GM23338 (cell line): ENCODE results near the gene ELFN1. TPM values are rescaled to one million over a fixed set of nuclear protein-coding genes. Genes with fewer than 3 reads are reported as not detected.

Experiments
- ATAC-seq: fragments of 200-7000 bp; cut with Tn5 transposase; 3 replicates; pipeline ENCODE4 v1.9.1; 2020
- DNase-seq: peaks from one replicate; pipeline ENCODE4 v3.0.0-alpha.2; 2015; ENCODE audit warnings: low spot score
- H2AFZ ChIP-seq: fragments of 200-600 bp; sonication (generic); 2 replicates; pipeline ENCODE4 v1.8.0; 2016; ENCODE audit warnings: antibody characterized with exemption, mild to moderate bottlenecking, moderate library complexity
- H3F3A ChIP-seq: fragments of 200-600 bp; sonication (generic); replicated peaks from 2 replicates; pipeline ENCODE4 v1.8.0; 2017; ENCODE audit warnings: antibody characterized with exemption, mixed run types, low read depth
- H3K27ac ChIP-seq: fragments of 200-600 bp; sonication (generic); 2 replicates; pipeline ENCODE4 v1.6.1; 2016; ENCODE audit warnings: low read depth
- H3K27me3 ChIP-seq: fragments of 200-600 bp; sonication (generic); 2 replicates; pipeline ENCODE4 v1.8.0; 2016; ENCODE audit warnings: mild to moderate bottlenecking, mixed run types, moderate library complexity; ENCODE audit not compliant: insufficient read depth
- H3K36me3 ChIP-seq: fragments of 200-600 bp; sonication (generic); 2 replicates; pipeline ENCODE4 v1.8.0; 2016; ENCODE audit warnings: mild to moderate bottlenecking; ENCODE audit not compliant: insufficient read depth
- H3K4me1 ChIP-seq: fragments of 200-600 bp; sonication (generic); 2 replicates; pipeline ENCODE4 v1.8.0; 2016; ENCODE audit warnings: mild to moderate bottlenecking, moderate library complexity; ENCODE audit not compliant: insufficient read depth
- H3K4me2 ChIP-seq: fragments of 200-600 bp; sonication (generic); 2 replicates; pipeline ENCODE4 v1.7.1; 2017; ENCODE audit warnings: mixed run types
- H3K4me3 ChIP-seq: fragments of 200-600 bp; sonication (generic); 2 replicates; pipeline ENCODE4 v1.6.1; 2016; ENCODE audit warnings: mixed run types
- H3K79me2 ChIP-seq: fragments of 200-600 bp; sonication (generic); replicated peaks from 2 replicates; pipeline ENCODE4 v1.8.0; 2017; ENCODE audit warnings: mild to moderate bottlenecking; ENCODE audit not compliant: insufficient read depth
- H3K9me2 ChIP-seq: fragments of 200-600 bp; sonication (generic); 2 replicates; pipeline ENCODE4 v1.8.0; 2017; ENCODE audit not compliant: insufficient read depth
- H4K20me1 ChIP-seq: fragments of 200-600 bp; sonication (generic); replicated peaks from 2 replicates; pipeline ENCODE4 v1.8.0; 2017; ENCODE audit warnings: mild to moderate bottlenecking; ENCODE audit not compliant: insufficient read depth
- H3K27ac Mint-ChIP-seq: 2 replicates; pipeline ENCODE4 v1.8.0; 2020; ENCODE audit warnings: inconsistent platforms, mild to moderate bottlenecking, moderate library complexity, mixed read lengths
- H3K27me3 Mint-ChIP-seq: 3 replicates; pipeline ENCODE4 v1.8.0; 2022; ENCODE audit warnings: low read depth, mild to moderate bottlenecking, moderate library complexity, mixed read lengths, inconsistent platforms; ENCODE audit not compliant: insufficient read depth, poor library complexity
- H3K36me3 Mint-ChIP-seq: 3 replicates; pipeline ENCODE4 v1.8.0; 2021; ENCODE audit warnings: low read depth, mild to moderate bottlenecking, inconsistent platforms, moderate library complexity, mixed read lengths
- H3K4me1 Mint-ChIP-seq: 3 replicates; pipeline ENCODE4 v1.8.0; 2020; ENCODE audit warnings: mild to moderate bottlenecking, inconsistent platforms, mixed read lengths
- H3K4me3 Mint-ChIP-seq: 3 replicates; pipeline ENCODE4 v1.8.0; 2021; ENCODE audit warnings: moderate library complexity, mild to moderate bottlenecking, inconsistent platforms, mixed read lengths
- H3K9me3 Mint-ChIP-seq: 3 replicates; pipeline ENCODE4 v1.8.0; 2020; ENCODE audit warnings: moderate library complexity, mild to moderate bottlenecking, inconsistent platforms, mixed read lengths
- CREB1 ChIP-seq: fragments of 250-450 bp; sonication (Bioruptor Pico); IDR thresholded peaks from 2 replicates; pipeline ENCODE4 v1.5.0; 2020; ENCODE audit warnings: low read depth, mild to moderate bottlenecking, moderate library complexity
- CTCF ChIP-seq, 2 experiments: fragments of 200-600 bp in 1 of 2; sonication (generic) in 1 of 2; conservative IDR thresholded peaks; 2 replicates each; pipeline versions ENCODE4 v1.5.1 to v1.6.1; 2016 to 2017; ENCODE audit warnings: antibody characterized with exemption in 2 of 2, low read depth in 2 of 2, mild to moderate bottlenecking in 2 of 2, moderate library complexity in 1 of 2
- ETS1 ChIP-seq: IDR thresholded peaks from 2 replicates; pipeline ENCODE4 v1.6.1; 2016; ENCODE audit warnings: antibody characterized with exemption
- EZH2 ChIP-seq: fragments of 200-600 bp; sonication (generic); IDR thresholded peaks from one replicate; pipeline ENCODE4 v1.8.0; 2017; ENCODE audit warnings: antibody characterized with exemption, mild to moderate bottlenecking, low read depth; ENCODE audit not compliant: unreplicated experiment
- EZH2phosphoT487 ChIP-seq: fragments of 200-600 bp; sonication (generic); IDR thresholded peaks from one replicate; pipeline ENCODE4 v1.8.1; 2018; ENCODE audit warnings: antibody characterized with exemption; ENCODE audit not compliant: unreplicated experiment
- JUNB ChIP-seq: IDR thresholded peaks from one replicate; pipeline ENCODE4 v1.6.1; 2016; ENCODE audit warnings: antibody characterized with exemption; ENCODE audit not compliant: unreplicated experiment
- NANOG ChIP-seq: IDR thresholded peaks from 2 replicates; pipeline ENCODE4 v1.6.1; 2016; ENCODE audit warnings: antibody characterized with exemption, borderline replicate concordance
- POLR2AphosphoS5 ChIP-seq: IDR thresholded peaks from 2 replicates; pipeline ENCODE4 v1.6.1; 2016; ENCODE audit warnings: antibody characterized with exemption, low read depth
- REST ChIP-seq: IDR thresholded peaks from one replicate; pipeline ENCODE4 v1.6.1; 2018; ENCODE audit warnings: antibody characterized with exemption; ENCODE audit not compliant: unreplicated experiment
- STAT1 ChIP-seq: IDR thresholded peaks from one replicate; pipeline ENCODE4 v1.6.1; 2016; ENCODE audit warnings: antibody characterized with exemption; ENCODE audit not compliant: unreplicated experiment
- ZNF114 ChIP-seq: fragments of 250-450 bp; sonication (Bioruptor Pico); IDR thresholded peaks from 2 replicates; pipeline ENCODE4 v1.5.0; 2020; ENCODE audit warnings: mild to moderate bottlenecking, moderate library complexity
- ZNF331 ChIP-seq: fragments of 250-450 bp; sonication (Bioruptor Pico); IDR thresholded peaks from 2 replicates; pipeline ENCODE4 v1.5.0; 2020; ENCODE audit warnings: low read depth, mild to moderate bottlenecking, moderate library complexity
- polyA plus RNA-seq: library from polyadenylated mRNA; unstranded; fragments of >200 nt; fragmentation: Nextera tagmentation; extraction: Ambion mirVana; gene quantifications from 2 replicates; pipeline ENCODE4 v1.2.1, GENCODE V29; 2016
- total RNA-seq: library from RNA; depleted of rRNA; stranded (reverse); fragments of >200 nt; shearing (Covaris generic); gene quantifications from 2 replicates; pipeline ENCODE4 v1.2.3, GENCODE V29; 2014

ELFN1 gene
- total and polyA plus RNA-seq, 2 experiments from 2014 or later = 0.08 to 3.5 TPM

- Histone ChIP-seq H3F3A (no peaks in the 10 kb centered on the region), H3K9me2 (no peaks in the 10 kb centered on the region), H3K4me1 (no peaks in the 10 kb centered on the region), H3K27me3 (no peaks in the 10 kb centered on the region), H3K4me2 (no peak overlapping the region), H4K20me1 (no peaks in the 10 kb centered on the region), H3K4me3 (no peak overlapping the region), H3K36me3 (no peaks in the 10 kb centered on the region), H2AFZ (no peak overlapping the region), H3K27ac (no peak overlapping the region), H3K79me2 (no peaks in the 10 kb centered on the region)
- H3K4me1 Mint-ChIP-seq = peaks cover 1% of the 10 kb centered on the region; the same call in 1 of the 3 replicates
- no peak overlapping the region for H3K27ac Mint-ChIP-seq
- TF ChIP-seq REST = no peak
- TF ChIP-seq CREB1 (CRISPR knock-in tag) = no peak
- no peak for TF ChIP-seq EZH2phosphoT487
- TF ChIP-seq NANOG = no peak
- TF ChIP-seq STAT1 = no peak
- TF ChIP-seq ZNF331 (CRISPR knock-in tag) = no peak
- no peak overlapping the region for H3K4me3 Mint-ChIP-seq
- peaks cover 20% of the 10 kb centered on the region for H3K9me3 Mint-ChIP-seq
- H3K36me3 Mint-ChIP-seq = peaks cover 8% of the 10 kb centered on the region; the same call in 1 of the 3 replicates
- H3K27me3 Mint-ChIP-seq = peaks cover 23% of the 10 kb centered on the region
- ATAC-seq = no peak
- no peak for DNase-seq
Measured at GRCh38 chr7:1761774-1762173, 91.7 kb downstream of the ELFN1 start.

- Histone ChIP-seq H4K20me1 (no peaks in the 10 kb centered on the region), H3K9me2 (no peaks in the 10 kb centered on the region), H3K4me2 (no peak overlapping the region), H3K36me3 (no peaks in the 10 kb centered on the region), H3K79me2 (no peaks in the 10 kb centered on the region), H2AFZ (no peak overlapping the region), H3K4me3 (no peak overlapping the region), H3F3A (no peaks in the 10 kb centered on the region), H3K27me3 (no peaks in the 10 kb centered on the region), H3K27ac (no peak overlapping the region), H3K4me1 (no peaks in the 10 kb centered on the region)
- ATAC-seq = no peak
- H3K27ac Mint-ChIP-seq = no peak overlapping the region
- no peaks in the 10 kb centered on the region; the same call in 2 of the 3 replicates for H3K4me1 Mint-ChIP-seq
- peaks cover 20% of the 10 kb centered on the region for H3K27me3 Mint-ChIP-seq
- peaks cover 8% of the 10 kb centered on the region; the same call in 1 of the 3 replicates for H3K36me3 Mint-ChIP-seq
- no peak for DNase-seq
- peaks cover 20% of the 10 kb centered on the region for H3K9me3 Mint-ChIP-seq
- no peak overlapping the region for H3K4me3 Mint-ChIP-seq
- TF ChIP-seq STAT1 (no peak), ZNF114 (CRISPR knock-in tag) (no peak), CREB1 (CRISPR knock-in tag) (no peak), ETS1 (no peak), EZH2phosphoT487 (no peak), REST (no peak), ZNF331 (CRISPR knock-in tag) (no peak), POLR2AphosphoS5 (no peak), JUNB (no peak), CTCF (conservative IDR thresholded peaks at IDR 0.05; ENCODE audit: low read depth in 2 of 2) (no peak), NANOG (no peak), EZH2 (no peak)
Measured at GRCh38 chr7:1762238-1762945, 92.3 kb downstream of the ELFN1 start.
